Pancreas (tissue), 10 donors: ENCODE data around the gene PPIL1. TPM values are rescaled to one million over a fixed set of nuclear protein-coding genes. Genes with fewer than 3 reads are reported as not detected.

Experiments used
- ATAC-seq, 4 donors: fragments of 200-7000 bp; cut with Tn5 transposase; one replicate each; pipeline versions ENCODE4 v1.8.0 to v1.9.1; 2020; ENCODE audit warnings: mild to moderate bottlenecking in 4 of 4, moderate library complexity in 4 of 4
- DNase-seq, 6 donors: peaks; one replicate each; pipeline ENCODE4 v3.0.0-alpha.2; 2020
- FAIRE-seq: peaks from 2 replicates; lab custom pipeline; 2012; peaks lifted over from hg19 to GRCh38; lab: Jason Lieb, UNC
- H3K27ac ChIP-seq, 4 donors: fragments of 200-600 bp; sonication (generic); 1 replicate in 3 of 4; 2 replicates in 1 of 4; pipeline versions ENCODE4 v1.5.0 to v1.8.0; 2020
- H3K27me3 ChIP-seq, 4 donors: fragments of 200-600 bp; one replicate each; pipeline ENCODE4 v1.8.0; 2021
- H3K36me3 ChIP-seq, 3 donors: fragments of 200-600 bp; sonication (generic) in 1 of 3; one replicate each; pipeline versions ENCODE4 v1.5.0 to v1.8.0; 2020 to 2021
- H3K4me1 ChIP-seq, 3 donors: fragments of 200-600 bp; one replicate each; pipeline ENCODE4 v1.8.0; 2021
- H3K4me3 ChIP-seq, 4 donors: fragments of 200-600 bp; sonication (generic) in 2 of 4; one replicate each; pipeline versions ENCODE4 v1.5.0 to v1.8.0; 2020 to 2021
- H3K9me3 ChIP-seq, 4 donors: fragments of 200-600 bp; one replicate each; pipeline ENCODE4 v1.8.0; 2021
- WGBS, 2 donors: extraction: QIAGEN DNeasy Blood & Tissue Kit; methylation state at CpG; one replicate each; pipeline ENCODE4 v1.1.7; 2013; 5-methylcytosine and 5-hydroxymethylcytosine counted together
- intact Hi-C, 3 donors: fragments of 100-400 bp; cut with DNase I; formaldehyde crosslinking; loops; one replicate each; pipeline versions ENCODE4 v1.11.1 to v1.14.2; 2022
- polyA plus RNA-seq, 2 donors: library from polyadenylated mRNA; stranded (reverse); fragments of 200-250 nt; gene quantifications; one replicate each; pipeline ENCODE4 v1.2.3, GENCODE V29; 2013
- total RNA-seq, 6 donors: library from RNA; stranded (reverse); fragmentation: NEBNext Ultra II Directional in 4 of 6; extraction: Animal tissue kit (Norgen Biotek cat#: 25700) in 4 of 6; gene quantifications; one replicate each; pipeline versions ENCODE4 v1.2.1 to v1.2.4, GENCODE V29; 2021 to 2023
- TF ChIP-seq, protein P1 (sequence below), 4 donors: fragments of 200-600 bp; sonication (generic) in 3 of 4; IDR thresholded peaks; one replicate each; pipeline versions ENCODE4 v1.5.0 to v1.8.0; 2021; ENCODE audit warnings: antibody characterized with exemption in 4 of 4
- donor health status: healthy with polysubstance abuse.
- donor health status: DM: no; HTN: no; CAD: no; lungs with moderate emphysema.
- donor health status: DM: no; HTN: no; CAD: no.
- donor health status: control.
- donor health status: control.
- donor health status: Bipolar disorder and iron deficiency.
- donor health status: DM: yes; HTN: yes; CAD: no.
- donor health status: DM: no; HTN: no; CAD: no.
- donor health status: DM: no; HTN: no; CAD: no.
- donor health status: DM: yes; HTN: yes; CAD: no.

Gene PPIL1
- total and polyA plus RNA-seq, 8 donors, result 5.1 to 13.1 (median 8.7) TPM

DNA sequence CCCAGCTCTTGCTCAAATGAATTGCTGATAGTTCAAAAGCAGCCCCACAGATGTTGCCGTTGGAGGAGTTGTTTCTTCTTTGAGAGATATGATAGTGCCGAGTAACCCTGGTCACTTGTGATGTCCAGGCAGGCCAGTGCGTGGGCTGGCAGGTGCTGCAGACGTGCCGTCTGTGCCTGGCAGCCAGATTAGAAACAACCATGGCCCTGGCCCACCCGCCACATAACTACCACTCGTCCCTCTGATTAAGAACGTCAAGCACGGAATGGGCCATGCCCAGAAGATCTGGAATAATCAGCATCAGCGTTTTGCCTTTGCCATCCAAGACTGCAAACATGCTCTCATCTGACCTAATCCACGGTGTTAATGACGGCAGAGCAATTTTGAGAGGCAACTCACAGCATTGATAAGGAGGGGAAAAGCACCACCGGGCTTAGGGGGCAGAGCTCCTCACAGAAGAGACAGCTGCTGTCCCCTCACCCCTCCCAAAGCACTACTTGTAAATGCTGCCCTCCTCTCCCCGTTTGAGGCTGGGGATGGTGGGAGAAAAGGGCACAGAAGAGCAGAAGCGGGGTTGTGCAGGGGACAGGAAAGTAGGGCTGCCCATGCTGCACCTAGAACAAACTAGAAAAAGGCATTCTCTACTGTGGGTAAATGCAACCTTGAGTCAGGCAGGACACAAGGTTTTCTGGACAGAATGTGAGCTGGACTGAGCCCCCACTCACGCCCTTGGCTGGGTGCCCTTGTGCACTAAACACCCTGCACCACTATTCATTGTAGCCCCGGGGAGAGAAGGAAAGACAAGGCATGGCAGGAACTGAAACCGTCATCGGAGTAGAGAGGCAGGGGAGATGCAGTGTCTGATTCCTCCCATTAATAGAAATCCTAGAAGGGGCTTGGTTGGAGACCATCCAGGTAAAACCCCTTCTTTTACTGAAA is 30.1 kb downstream of the PPIL1 start:
- FAIRE-seq, result no peak
- intact Hi-C loops, result loop anchor here in 2 of 3 donors (5.0 kb wide), 1 partner anchor 77 kb away; no protein-coding TSS in a partner anchor
- no peaks in the 10 kb centered on the region for H3K36me3 ChIP-seq
- WGBS, 2 donors, result 80 to 81% methylated on average over 19 of the region's 19 CpGs
- no peak overlapping the region for H3K27ac ChIP-seq
- H3K27me3 ChIP-seq, result no peaks in the 10 kb centered on the region
- H3K4me3 ChIP-seq, result no peak overlapping the region
- peaks cover 0 to 9% (median 6%) of the 10 kb centered on the region in 3 donors for H3K4me1 ChIP-seq
- TF ChIP-seq, protein P1, sequence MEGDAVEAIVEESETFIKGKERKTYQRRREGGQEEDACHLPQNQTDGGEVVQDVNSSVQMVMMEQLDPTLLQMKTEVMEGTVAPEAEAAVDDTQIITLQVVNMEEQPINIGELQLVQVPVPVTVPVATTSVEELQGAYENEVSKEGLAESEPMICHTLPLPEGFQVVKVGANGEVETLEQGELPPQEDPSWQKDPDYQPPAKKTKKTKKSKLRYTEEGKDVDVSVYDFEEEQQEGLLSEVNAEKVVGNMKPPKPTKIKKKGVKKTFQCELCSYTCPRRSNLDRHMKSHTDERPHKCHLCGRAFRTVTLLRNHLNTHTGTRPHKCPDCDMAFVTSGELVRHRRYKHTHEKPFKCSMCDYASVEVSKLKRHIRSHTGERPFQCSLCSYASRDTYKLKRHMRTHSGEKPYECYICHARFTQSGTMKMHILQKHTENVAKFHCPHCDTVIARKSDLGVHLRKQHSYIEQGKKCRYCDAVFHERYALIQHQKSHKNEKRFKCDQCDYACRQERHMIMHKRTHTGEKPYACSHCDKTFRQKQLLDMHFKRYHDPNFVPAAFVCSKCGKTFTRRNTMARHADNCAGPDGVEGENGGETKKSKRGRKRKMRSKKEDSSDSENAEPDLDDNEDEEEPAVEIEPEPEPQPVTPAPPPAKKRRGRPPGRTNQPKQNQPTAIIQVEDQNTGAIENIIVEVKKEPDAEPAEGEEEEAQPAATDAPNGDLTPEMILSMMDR (IDR thresholded peaks at IDR 0.05), result no peak
- DNase-seq, result no peak
- ATAC-seq, result no peak
- no peaks in the 10 kb centered on the region for H3K9me3 ChIP-seq

DNA sequence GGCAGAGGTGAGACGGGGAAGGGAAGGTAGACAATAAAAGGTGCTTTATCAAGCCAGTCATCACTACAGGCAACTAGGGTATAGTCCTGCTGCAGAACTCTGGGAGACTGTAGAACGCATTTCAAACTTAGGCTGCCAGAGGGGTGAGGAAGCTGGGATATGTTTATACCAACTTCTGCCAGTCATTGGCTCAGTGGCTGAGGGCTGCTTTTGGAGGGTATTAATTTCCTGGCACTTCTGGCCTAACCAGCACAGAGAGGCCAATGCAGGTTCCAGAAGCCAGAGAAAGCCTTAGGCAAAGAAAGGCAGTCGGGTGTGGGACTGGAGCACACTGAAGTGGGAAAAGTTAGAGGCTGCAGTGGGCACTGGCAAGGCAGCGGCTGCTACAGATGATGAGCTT is 31.4 kb downstream of the PPIL1 start:
- TF ChIP-seq, protein P1 (IDR thresholded peaks at IDR 0.05), result no peak
- Histone ChIP-seq H3K4me3 (no peak overlapping the region), H3K36me3 (no peaks in the 10 kb centered on the region), H3K27ac (no peak overlapping the region), H3K4me1 (peaks cover 0 to 6% (median 5%) of the 10 kb centered on the region in 3 donors), H3K9me3 (no peaks in the 10 kb centered on the region), H3K27me3 (no peaks in the 10 kb centered on the region)
- 94 to 97% methylated on average over 4 of the region's 4 CpGs for WGBS, 2 donors
- FAIRE-seq (no peak), DNase-seq (no peak), ATAC-seq (no peak)
- intact Hi-C loops, result no loop called here

DNA sequence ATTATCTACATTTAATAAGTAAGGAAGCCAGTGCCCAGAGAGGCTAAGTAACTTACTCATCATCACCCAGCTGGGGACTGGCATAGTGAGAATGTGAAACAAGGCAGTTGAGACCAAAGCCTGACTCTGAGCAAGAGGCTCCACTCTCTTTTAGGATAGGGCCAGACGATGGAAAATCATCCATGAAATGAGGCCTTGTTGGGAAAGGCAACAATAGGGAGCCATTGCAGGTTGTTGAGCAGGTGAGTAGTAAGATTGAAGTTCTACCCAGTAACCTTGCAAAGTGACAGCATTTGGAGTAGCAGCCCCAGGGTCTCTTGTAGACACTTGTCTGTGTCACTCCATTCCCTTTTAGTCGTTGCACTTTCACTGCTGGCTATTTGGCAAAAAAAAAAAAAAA is 32.8 kb downstream of the PPIL1 start:
- H3K36me3 ChIP-seq, result no peaks in the 10 kb centered on the region
- TF ChIP-seq, protein P1 (IDR thresholded peaks at IDR 0.05), result no peak
- ATAC-seq (no peak), FAIRE-seq (no peak), DNase-seq (no peak)
- no peak overlapping the region for H3K4me3 ChIP-seq
- 85 to 87% methylated on average over 2 of the region's 2 CpGs for WGBS, 2 donors
- no peaks in the 10 kb centered on the region for H3K9me3 ChIP-seq
- intact Hi-C loops, result no loop called here
- peaks cover 0 to 6% (median 5%) of the 10 kb centered on the region in 3 donors for H3K4me1 ChIP-seq
- H3K27ac ChIP-seq, result no peak overlapping the region
- H3K27me3 ChIP-seq, result no peaks in the 10 kb centered on the region

DNA sequence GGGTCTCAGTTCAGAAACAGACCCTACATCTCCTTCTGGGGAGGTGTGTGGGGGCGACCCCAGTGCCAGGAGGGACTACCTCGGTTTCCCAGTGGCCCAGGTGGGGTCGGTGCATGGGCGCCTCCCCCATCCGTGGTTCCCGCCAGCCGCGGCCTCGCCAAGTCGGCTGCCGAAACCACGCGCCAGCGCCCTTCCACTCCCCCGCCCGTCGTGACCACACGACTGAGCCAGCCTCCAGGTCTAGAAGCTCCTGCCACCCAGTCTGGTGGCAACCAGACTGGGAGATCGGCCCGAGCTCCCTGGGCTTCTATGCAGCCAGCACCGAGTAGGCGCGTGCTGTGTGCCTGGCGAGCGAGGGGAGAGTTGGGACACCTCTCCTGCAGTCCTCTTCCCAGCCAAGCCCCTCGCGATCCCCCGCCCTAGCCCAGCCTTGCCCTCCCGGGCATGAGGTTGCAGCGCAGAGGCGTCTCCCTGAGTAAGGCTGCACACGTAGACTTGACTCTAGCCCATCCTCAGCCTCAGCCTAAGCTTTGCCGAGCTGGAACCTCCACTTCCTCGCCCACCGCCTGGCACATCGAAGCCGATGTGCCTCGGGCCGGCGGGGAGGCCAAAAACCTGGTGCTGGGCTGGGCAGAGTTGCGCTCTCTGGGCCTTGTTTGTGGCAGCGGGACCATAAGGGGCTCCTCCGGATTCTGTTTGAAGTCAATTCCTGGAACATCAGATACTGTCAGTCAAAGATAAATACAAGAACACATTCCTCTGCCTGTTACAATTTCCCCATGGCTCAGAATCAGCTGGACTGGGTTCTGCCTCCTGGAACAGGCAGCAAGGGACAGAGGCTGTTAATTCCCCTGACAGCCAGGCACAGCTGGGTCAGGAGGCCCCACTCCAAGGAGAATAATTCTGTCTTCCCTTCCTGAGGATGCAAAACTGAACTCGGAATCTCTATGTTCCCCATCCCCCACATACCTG is 33.9 kb downstream of the PPIL1 start:
- TF ChIP-seq, protein P1 (IDR thresholded peaks at IDR 0.05), result no peak
- FAIRE-seq, result no peak
- H3K4me1 ChIP-seq, result peaks cover 0 to 6% (median 5%) of the 10 kb centered on the region in 3 donors
- 30 to 34% methylated on average over 36 to 44 of the region's 44 CpGs for WGBS, 2 donors
- H3K27me3 ChIP-seq, result no peaks in the 10 kb centered on the region
- peak in 3 of 6 donors; percentile 28 to 72 (median 64) for DNase-seq
- peak; percentile 41 to 64 (median 56) for ATAC-seq
- no peaks in the 10 kb centered on the region for H3K36me3 ChIP-seq
- intact Hi-C loops, result no loop called here
- peak overlapping the region in 2 of 4 donors; percentile 37 to 46 for H3K4me3 ChIP-seq
- no peaks in the 10 kb centered on the region for H3K9me3 ChIP-seq
- no peak overlapping the region for H3K27ac ChIP-seq
